Measurements from ENCODE around the gene IMMP2L. TPM values are rescaled to one million over a fixed set of nuclear protein-coding genes. Genes with fewer than 3 reads are reported as not detected.

IMMP2L gene
- total and polyA plus RNA-seq, 2 of the 8 experiments (the other 6 are each of a cell fraction or from before 2014, with no cell fraction given): 2.3 to 10.1 TPM

- Histone ChIP-seq H3K4me3 (ENCODE audit: extremely low read depth in 1 of 4, insufficient read depth in 2 of 4, low read depth in 3 of 4, low read length in 4 of 4) (no peak overlapping the region), H3K27me3 (replicated peaks in 1 of 4; ENCODE audit: control insufficient read depth in 3 of 4, extremely low read depth in 1 of 4, insufficient read depth in 3 of 4, low read length in 3 of 4) (no peaks in the 10 kb centered on the region), H2BK15ac (ENCODE audit: low read length) (no peak overlapping the region), H2BK20ac (ENCODE audit: low read length) (no peak overlapping the region), H2BK120ac (replicated peaks; ENCODE audit: low read depth, low read length) (no peak overlapping the region), H3K79me2 (ENCODE audit: control insufficient read depth in 1 of 2, insufficient read depth in 2 of 2, low read length in 2 of 2) (no peaks in the 10 kb centered on the region), H3K9me3 (ENCODE audit: insufficient read depth in 2 of 2, low read depth in 1 of 2, low read length in 1 of 2) (no peaks in the 10 kb centered on the region), H3K27ac (ENCODE audit: low read depth, low read length) (no peak overlapping the region), H3K4me2 (ENCODE audit: insufficient read depth in 1 of 2, low read depth in 2 of 2, low read length in 2 of 2) (no peak overlapping the region), H2AFZ (ENCODE audit: low read length) (no peak overlapping the region), H3K4me1 (replicated peaks in 1 of 4; ENCODE audit: control insufficient read depth in 3 of 4, insufficient read depth in 4 of 4, low read length in 3 of 4) (peaks cover 0 to 12% (median 5%) of the 10 kb centered on the region in 4 experiments; a peak in 3 of 7 replicates), H3K18ac (ENCODE audit: extremely low read depth, low read length) (no peak overlapping the region), H4K20me1 (replicated peaks in 1 of 2; ENCODE audit: control insufficient read depth in 1 of 2, insufficient read depth in 2 of 2, low read length in 2 of 2) (no peaks in the 10 kb centered on the region), H2AK5ac (ENCODE audit: low read depth, low read length) (no peak overlapping the region), H4K5ac (ENCODE audit: insufficient read length, low read depth, low read length) (no peak overlapping the region), H4K91ac (replicated peaks; ENCODE audit: insufficient read length, low read length) (no peak overlapping the region), H3K79me1 (ENCODE audit: low read depth, low read length) (no peaks in the 10 kb centered on the region), H3K9ac (replicated peaks in 1 of 4; ENCODE audit: extremely low read depth in 1 of 4, low read depth in 3 of 4, low read length in 3 of 4) (no peak overlapping the region), H4K8ac (ENCODE audit: extremely low read depth, insufficient read depth, low read length) (no peak overlapping the region), H2BK5ac (ENCODE audit: low read depth, low read length) (no peak overlapping the region), H3K4ac (replicated peaks; ENCODE audit: insufficient read length, low read depth, low read length) (no peak overlapping the region), H3K23ac (ENCODE audit: insufficient read length) (no peak overlapping the region), H3K23me2 (ENCODE audit: low read depth, low read length) (no peaks in the 10 kb centered on the region), H3K56ac (replicated peaks; ENCODE audit: insufficient read length, low read depth, low read length) (no peak overlapping the region), H3K14ac (ENCODE audit: insufficient read length) (no peak overlapping the region), H2BK12ac (ENCODE audit: low read depth, low read length) (no peak overlapping the region), H3K36me3 (ENCODE audit: control insufficient read depth in 2 of 4, insufficient read depth in 4 of 4, low read length in 3 of 4) (no peaks in the 10 kb centered on the region)
- ChIA-PET POLR2A (ENCODE audit: partially characterized antibody) (no interaction called here), CTCF (ENCODE audit: partially characterized antibody) (interaction anchor here (0.7 kb wide), 1 partner anchor 1395 kb away, joined by 4 read pairs; no protein-coding TSS in a partner anchor)
- TF ChIP-seq BACH1 (IDR thresholded peaks at IDR 0.05; ENCODE audit: low read length) (no peak), EGR1 (IDR thresholded peaks at IDR 0.05; ENCODE audit: borderline replicate concordance, low read depth, low read length) (no peak), SP1 (IDR thresholded peaks at IDR 0.05; ENCODE audit: low read depth, low read length) (no peak), ATF2 (IDR thresholded peaks at IDR 0.05; ENCODE audit: low read length) (no peak), SRF (IDR thresholded peaks at IDR 0.05; ENCODE audit: low read depth, low read length) (no peak), HDAC2 (IDR thresholded peaks at IDR 0.05; ENCODE audit: borderline replicate concordance in 1 of 2, low read depth in 2 of 2, low read length in 2 of 2) (no peak), YY1 (IDR thresholded peaks at IDR 0.05; ENCODE audit: low read depth, low read length) (no peak)
- no peak for DNase-seq (ENCODE audit: low read depth in 1 of 2, low spot score in 2 of 2)
- WGBS, 2 experiments (ENCODE audit: extremely low coverage in 1 of 2, insufficient coverage in 1 of 2, insufficient read length in 1 of 2, insufficient replicate concordance in 2 of 2, low coverage in 1 of 2, low lambda C conversion rate in 2 of 2, missing lambda C conversion rate in 1 of 2): 94% methylated on average over 1 of the region's 1 CpG; no CpG with 5 or more reads in 1 of the 2 experiments
- no peak for FAIRE-seq
These were observed 460.2 kb downstream of the IMMP2L start for GRCh38 chr7:111101856-111102646.

Data from H1 (cell line).